SK-N-SH treated with all-trans-retinoic acid at 6 μM for 48 hours (cell line): ENCODE results near the gene LPAR3.

Experiments used
- ATAC-seq: fragments of 200-7000 bp; cut with Tn5 transposase; 3 replicates; pipeline ENCODE4 v1.9.1; 2020; ENCODE audit warnings: mild to moderate bottlenecking, moderate library complexity
- BACH2 ChIP-seq: fragments of 250-450 bp; sonication (Bioruptor Pico); IDR thresholded peaks from 2 replicates; pipeline ENCODE4 v1.9.0; 2021; ENCODE audit warnings: mild to moderate bottlenecking, borderline replicate concordance
- CSDC2 ChIP-seq: fragments of 250-450 bp; sonication (Bioruptor Pico); IDR thresholded peaks from 2 replicates; pipeline ENCODE4 v1.5.0; 2020; ENCODE audit warnings: mild to moderate bottlenecking, moderate library complexity
- ESRRG ChIP-seq: fragments of 250-450 bp; sonication (Bioruptor Pico); IDR thresholded peaks from 2 replicates; pipeline ENCODE4 v1.6.1; 2021; ENCODE audit warnings: mild to moderate bottlenecking
- GLIS3 ChIP-seq: fragments of 250-450 bp; sonication (Bioruptor Pico); IDR thresholded peaks from 2 replicates; pipeline ENCODE4 v1.5.0; 2020; ENCODE audit warnings: mild to moderate bottlenecking, moderate library complexity
- ISL1 ChIP-seq: fragments of 250-450 bp; sonication (Bioruptor Pico); IDR thresholded peaks from 2 replicates; pipeline ENCODE4 v2.1.2; 2022; ENCODE audit warnings: mild to moderate bottlenecking, moderate library complexity
- OSR1 ChIP-seq: fragments of 250-450 bp; sonication (Bioruptor Pico); IDR thresholded peaks from 2 replicates; pipeline ENCODE4 v1.8.0; 2022; ENCODE audit warnings: moderate library complexity, mild to moderate bottlenecking, inconsistent platforms
- PPARA ChIP-seq: fragments of 250-450 bp; sonication (Bioruptor Pico); IDR thresholded peaks from 2 replicates; pipeline ENCODE4 v1.5.0; 2020; ENCODE audit warnings: mild to moderate bottlenecking, borderline replicate concordance
- RARB ChIP-seq: fragments of 250-450 bp; sonication (Bioruptor Pico); IDR thresholded peaks from 2 replicates; pipeline ENCODE4 v1.8.0; 2021; ENCODE audit warnings: mild to moderate bottlenecking, moderate library complexity
- TCF4 ChIP-seq: fragments of 250-450 bp; sonication (Bioruptor Pico); IDR thresholded peaks from 2 replicates; pipeline ENCODE4 v1.8.0; 2021; ENCODE audit warnings: mild to moderate bottlenecking, moderate library complexity, borderline replicate concordance
- TOX ChIP-seq: fragments of 250-450 bp; sonication (Bioruptor Pico); IDR thresholded peaks from 2 replicates; pipeline ENCODE4 v1.8.0; 2021; ENCODE audit warnings: mild to moderate bottlenecking, moderate library complexity, borderline replicate concordance
- ZC3H10 ChIP-seq: fragments of 250-450 bp; sonication (Bioruptor Pico); IDR thresholded peaks from 2 replicates; pipeline ENCODE4 v1.5.1; 2021; ENCODE audit warnings: mild to moderate bottlenecking, moderate library complexity
- ZFP3 ChIP-seq: fragments of 250-450 bp; sonication (Bioruptor Pico); IDR thresholded peaks from 2 replicates; pipeline ENCODE4 v1.5.0; 2020; ENCODE audit warnings: mild to moderate bottlenecking, moderate library complexity
- ZFP30 ChIP-seq: fragments of 450-650 bp; formaldehyde crosslinking; IDR thresholded peaks from 2 replicates; pipeline ENCODE4 v1.5.0; 2022; ENCODE audit warnings: mild to moderate bottlenecking, moderate library complexity
- ZNF565 ChIP-seq: fragments of 450-650 bp; formaldehyde crosslinking; conservative IDR thresholded peaks from 2 replicates; pipeline ENCODE4 v1.5.0; 2020; ENCODE audit warnings: low read depth, mild to moderate bottlenecking, moderate library complexity
- ZNF70 ChIP-seq: fragments of 450-650 bp; formaldehyde crosslinking; IDR thresholded peaks from 2 replicates; pipeline ENCODE4 v1.5.0; 2020; ENCODE audit warnings: mild to moderate bottlenecking, moderate library complexity
- ZNF8 ChIP-seq: fragments of 450-650 bp; formaldehyde crosslinking; IDR thresholded peaks from 2 replicates; pipeline ENCODE4 v1.5.0; 2020; ENCODE audit warnings: mild to moderate bottlenecking, moderate library complexity
- TF ChIP-seq, protein P1 (sequence below): fragments of 250-450 bp; sonication (Bioruptor Pico); IDR thresholded peaks from 2 replicates; pipeline ENCODE4 v1.5.0; 2020; ENCODE audit warnings: mild to moderate bottlenecking, moderate library complexity
- TF ChIP-seq, protein P2 (sequence below): fragments of 250-450 bp; sonication (Bioruptor Pico); IDR thresholded peaks from 2 replicates; pipeline ENCODE4 v1.5.1; 2020; ENCODE audit warnings: low read depth, mild to moderate bottlenecking, moderate library complexity
- TF ChIP-seq, protein P3 (sequence below): fragments of 250-450 bp; sonication (Bioruptor Pico); IDR thresholded peaks from 2 replicates; pipeline ENCODE4 v1.8.0; 2020; ENCODE audit warnings: mild to moderate bottlenecking, moderate library complexity, borderline replicate concordance
- TF ChIP-seq, protein P4 (sequence below): fragments of 250-450 bp; sonication (Bioruptor Pico); IDR thresholded peaks from 2 replicates; pipeline ENCODE4 v1.5.1; 2021; ENCODE audit warnings: mild to moderate bottlenecking, moderate library complexity

LPAR3 gene

DNA sequence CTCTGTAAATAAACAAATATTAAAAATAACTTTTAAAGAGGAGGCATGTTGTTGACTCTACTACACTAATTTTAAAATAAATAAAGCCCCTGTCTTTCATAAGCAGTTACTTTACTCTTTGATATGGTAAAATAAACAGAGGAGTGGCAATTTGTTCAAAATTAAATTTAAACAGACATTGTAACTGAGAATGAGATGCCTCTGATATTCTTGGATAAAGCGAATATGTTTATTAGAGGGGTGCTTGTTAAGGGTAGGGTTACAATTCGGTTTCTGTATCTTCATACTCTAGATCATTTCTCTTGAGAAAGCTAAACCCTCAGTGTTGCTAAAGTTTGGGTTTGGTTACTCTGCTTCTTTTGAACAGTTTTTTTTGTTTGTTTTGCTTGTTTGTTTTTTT lies 19.6 kb downstream of the LPAR3 start:
- no peak for ATAC-seq
- no peak for TF ChIP-seq BACH2 (CRISPR knock-in tag)
- no peak for TF ChIP-seq ZC3H10
- no peak for TF ChIP-seq GLIS3 (CRISPR knock-in tag)
- TF ChIP-seq, protein P1, sequence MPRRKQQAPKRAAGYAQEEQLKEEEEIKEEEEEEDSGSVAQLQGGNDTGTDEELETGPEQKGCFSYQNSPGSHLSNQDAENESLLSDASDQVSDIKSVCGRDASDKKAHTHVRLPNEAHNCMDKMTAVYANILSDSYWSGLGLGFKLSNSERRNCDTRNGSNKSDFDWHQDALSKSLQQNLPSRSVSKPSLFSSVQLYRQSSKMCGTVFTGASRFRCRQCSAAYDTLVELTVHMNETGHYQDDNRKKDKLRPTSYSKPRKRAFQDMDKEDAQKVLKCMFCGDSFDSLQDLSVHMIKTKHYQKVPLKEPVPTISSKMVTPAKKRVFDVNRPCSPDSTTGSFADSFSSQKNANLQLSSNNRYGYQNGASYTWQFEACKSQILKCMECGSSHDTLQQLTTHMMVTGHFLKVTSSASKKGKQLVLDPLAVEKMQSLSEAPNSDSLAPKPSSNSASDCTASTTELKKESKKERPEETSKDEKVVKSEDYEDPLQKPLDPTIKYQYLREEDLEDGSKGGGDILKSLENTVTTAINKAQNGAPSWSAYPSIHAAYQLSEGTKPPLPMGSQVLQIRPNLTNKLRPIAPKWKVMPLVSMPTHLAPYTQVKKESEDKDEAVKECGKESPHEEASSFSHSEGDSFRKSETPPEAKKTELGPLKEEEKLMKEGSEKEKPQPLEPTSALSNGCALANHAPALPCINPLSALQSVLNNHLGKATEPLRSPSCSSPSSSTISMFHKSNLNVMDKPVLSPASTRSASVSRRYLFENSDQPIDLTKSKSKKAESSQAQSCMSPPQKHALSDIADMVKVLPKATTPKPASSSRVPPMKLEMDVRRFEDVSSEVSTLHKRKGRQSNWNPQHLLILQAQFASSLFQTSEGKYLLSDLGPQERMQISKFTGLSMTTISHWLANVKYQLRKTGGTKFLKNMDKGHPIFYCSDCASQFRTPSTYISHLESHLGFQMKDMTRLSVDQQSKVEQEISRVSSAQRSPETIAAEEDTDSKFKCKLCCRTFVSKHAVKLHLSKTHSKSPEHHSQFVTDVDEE: no peak
- no peak for TF ChIP-seq TCF4 (CRISPR knock-in tag)
- TF ChIP-seq ZNF8: no peak
- no peak for TF ChIP-seq ZFP30 (CRISPR knock-in tag)
- TF ChIP-seq ISL1 (CRISPR knock-in tag): no peak
- TF ChIP-seq, protein P2, sequence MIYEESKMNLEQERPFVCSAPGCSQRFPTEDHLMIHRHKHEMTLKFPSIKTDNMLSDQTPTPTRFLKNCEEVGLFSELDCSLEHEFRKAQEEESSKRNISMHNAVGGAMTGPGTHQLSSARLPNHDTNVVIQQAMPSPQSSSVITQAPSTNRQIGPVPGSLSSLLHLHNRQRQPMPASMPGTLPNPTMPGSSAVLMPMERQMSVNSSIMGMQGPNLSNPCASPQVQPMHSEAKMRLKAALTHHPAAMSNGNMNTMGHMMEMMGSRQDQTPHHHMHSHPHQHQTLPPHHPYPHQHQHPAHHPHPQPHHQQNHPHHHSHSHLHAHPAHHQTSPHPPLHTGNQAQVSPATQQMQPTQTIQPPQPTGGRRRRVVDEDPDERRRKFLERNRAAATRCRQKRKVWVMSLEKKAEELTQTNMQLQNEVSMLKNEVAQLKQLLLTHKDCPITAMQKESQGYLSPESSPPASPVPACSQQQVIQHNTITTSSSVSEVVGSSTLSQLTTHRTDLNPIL: no peak
- no peak for TF ChIP-seq TOX (CRISPR knock-in tag)
- TF ChIP-seq ZFP3 (CRISPR knock-in tag): no peak
- no peak for TF ChIP-seq OSR1 (CRISPR knock-in tag)

DNA sequence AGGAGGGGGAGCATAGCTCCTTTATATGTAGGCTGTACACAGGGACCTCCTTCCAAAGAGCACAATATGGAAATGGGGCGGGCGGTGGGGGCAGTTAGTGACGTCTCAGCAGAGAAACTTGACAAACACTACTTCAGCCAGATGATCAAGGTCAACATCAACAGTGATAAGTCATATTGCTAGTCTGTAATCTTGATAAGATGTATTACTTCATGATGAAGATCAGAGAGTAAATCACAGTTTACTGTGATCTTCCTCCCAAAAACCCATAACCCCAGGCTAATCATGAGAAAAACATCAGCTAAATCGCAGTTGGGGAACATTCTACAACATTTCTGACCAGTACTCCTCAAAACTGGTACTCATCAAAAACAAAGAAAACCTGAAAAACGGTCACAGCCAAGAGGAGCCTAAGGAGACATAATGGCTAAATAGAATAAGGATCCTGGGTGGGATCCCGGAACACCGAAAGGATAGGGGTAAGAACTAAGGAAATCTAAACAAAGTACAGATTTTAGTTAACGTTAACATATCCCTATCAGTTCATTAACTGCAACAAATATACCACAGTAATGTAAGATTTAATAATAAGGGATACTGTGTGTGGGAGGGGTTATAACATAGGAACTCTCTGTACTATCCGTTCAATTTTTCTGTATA lies 20.2 kb downstream of the LPAR3 start:
- no peak for ATAC-seq

DNA sequence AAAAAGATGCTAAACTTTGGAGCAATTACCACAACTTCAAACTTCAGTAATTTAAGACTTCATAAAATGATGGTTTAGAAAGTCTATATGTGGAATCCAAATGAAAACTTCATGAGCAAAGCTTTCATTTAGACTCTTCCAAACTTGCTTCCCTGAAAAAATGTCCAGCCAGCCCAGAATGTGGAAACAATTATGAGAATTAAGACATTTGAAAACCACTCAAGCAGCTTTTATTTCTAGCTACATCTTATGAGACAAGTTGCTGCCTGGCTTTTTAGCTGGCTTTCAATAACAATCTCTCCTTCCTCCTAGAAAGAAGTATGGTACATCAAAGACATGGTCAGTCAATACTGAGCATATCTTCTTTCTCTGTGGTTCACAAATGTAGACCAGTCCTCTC lies 21.8 kb downstream of the LPAR3 start:
- TF ChIP-seq TOX (CRISPR knock-in tag): no peak
- TF ChIP-seq, protein P2: no peak
- no peak for TF ChIP-seq OSR1 (CRISPR knock-in tag)
- TF ChIP-seq, protein P3, sequence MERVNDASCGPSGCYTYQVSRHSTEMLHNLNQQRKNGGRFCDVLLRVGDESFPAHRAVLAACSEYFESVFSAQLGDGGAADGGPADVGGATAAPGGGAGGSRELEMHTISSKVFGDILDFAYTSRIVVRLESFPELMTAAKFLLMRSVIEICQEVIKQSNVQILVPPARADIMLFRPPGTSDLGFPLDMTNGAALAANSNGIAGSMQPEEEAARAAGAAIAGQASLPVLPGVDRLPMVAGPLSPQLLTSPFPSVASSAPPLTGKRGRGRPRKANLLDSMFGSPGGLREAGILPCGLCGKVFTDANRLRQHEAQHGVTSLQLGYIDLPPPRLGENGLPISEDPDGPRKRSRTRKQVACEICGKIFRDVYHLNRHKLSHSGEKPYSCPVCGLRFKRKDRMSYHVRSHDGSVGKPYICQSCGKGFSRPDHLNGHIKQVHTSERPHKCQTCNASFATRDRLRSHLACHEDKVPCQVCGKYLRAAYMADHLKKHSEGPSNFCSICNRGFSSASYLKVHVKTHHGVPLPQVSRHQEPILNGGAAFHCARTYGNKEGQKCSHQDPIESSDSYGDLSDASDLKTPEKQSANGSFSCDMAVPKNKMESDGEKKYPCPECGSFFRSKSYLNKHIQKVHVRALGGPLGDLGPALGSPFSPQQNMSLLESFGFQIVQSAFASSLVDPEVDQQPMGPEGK: no peak
- no peak for TF ChIP-seq CSDC2 (CRISPR knock-in tag)
- TF ChIP-seq ZNF8: no peak
- TF ChIP-seq, all 23 proteins: peak for 0
- no peak for ATAC-seq

More for the DNA sequence above, 20.2 kb downstream of the LPAR3 start:
- TF ChIP-seq ZNF8: no peak
- TF ChIP-seq, protein P3: no peak

DNA sequence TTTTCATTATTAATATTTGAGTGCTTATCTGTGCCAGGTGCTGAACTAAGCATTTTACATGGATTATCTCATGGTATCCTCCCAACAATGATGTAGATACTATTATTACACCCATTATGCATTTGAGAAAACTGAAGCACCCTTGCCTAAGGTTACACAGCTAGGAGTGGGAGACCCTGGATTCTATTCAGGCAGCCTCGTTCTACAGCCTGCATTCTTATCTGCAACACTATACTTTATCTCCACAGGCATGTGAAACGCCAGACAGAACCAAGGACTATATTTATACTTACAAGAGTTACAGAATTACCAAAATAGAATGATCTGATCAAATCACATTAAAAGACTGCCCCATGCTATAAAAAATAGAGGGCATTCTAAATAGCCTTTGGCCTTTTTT lies 22.4 kb downstream of the LPAR3 start:
- no peak for ATAC-seq
- no peak for TF ChIP-seq RARB
- TF ChIP-seq, protein P4, sequence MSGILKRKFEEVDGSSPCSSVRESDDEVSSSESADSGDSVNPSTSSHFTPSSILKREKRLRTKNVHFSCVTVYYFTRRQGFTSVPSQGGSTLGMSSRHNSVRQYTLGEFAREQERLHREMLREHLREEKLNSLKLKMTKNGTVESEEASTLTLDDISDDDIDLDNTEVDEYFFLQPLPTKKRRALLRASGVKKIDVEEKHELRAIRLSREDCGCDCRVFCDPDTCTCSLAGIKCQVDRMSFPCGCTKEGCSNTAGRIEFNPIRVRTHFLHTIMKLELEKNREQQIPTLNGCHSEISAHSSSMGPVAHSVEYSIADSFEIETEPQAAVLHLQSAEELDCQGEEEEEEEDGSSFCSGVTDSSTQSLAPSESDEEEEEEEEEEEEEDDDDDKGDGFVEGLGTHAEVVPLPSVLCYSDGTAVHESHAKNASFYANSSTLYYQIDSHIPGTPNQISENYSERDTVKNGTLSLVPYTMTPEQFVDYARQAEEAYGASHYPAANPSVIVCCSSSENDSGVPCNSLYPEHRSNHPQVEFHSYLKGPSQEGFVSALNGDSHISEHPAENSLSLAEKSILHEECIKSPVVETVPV (CRISPR knock-in tag): no peak
- TF ChIP-seq TOX (CRISPR knock-in tag): no peak
- no peak for TF ChIP-seq PPARA (CRISPR knock-in tag)
- no peak for TF ChIP-seq ZNF70 (CRISPR knock-in tag)
- TF ChIP-seq, protein P1: no peak
- TF ChIP-seq, protein P2: no peak
- no peak for TF ChIP-seq BACH2 (CRISPR knock-in tag)
- TF ChIP-seq ZNF565 (CRISPR knock-in tag): no peak
- TF ChIP-seq ESRRG (CRISPR knock-in tag): no peak
- no peak for TF ChIP-seq ZFP3 (CRISPR knock-in tag)
